Measurements from ENCODE around the gene PHOX2A.

Gene PHOX2A

GRCh38 chr11:72240461-72241290, 3.3 kb downstream of the PHOX2A start:
- no peak for TF ChIP-seq GATA3 (IDR thresholded peaks at IDR 0.05; ENCODE audit: low read depth, low read length)
- no peak for TF ChIP-seq GATA2 (IDR thresholded peaks at IDR 0.05; ENCODE audit: low read depth, low read length)

- TF ChIP-seq GATA3 (IDR thresholded peaks at IDR 0.05; ENCODE audit: low read depth, low read length) = no peak
- TF ChIP-seq GATA2 (IDR thresholded peaks at IDR 0.05; ENCODE audit: low read depth, low read length) = no peak
Measured at GRCh38 chr11:72239849-72240460, 4.0 kb downstream of the PHOX2A start.

- no peak for TF ChIP-seq GATA2 (IDR thresholded peaks at IDR 0.05; ENCODE audit: low read depth, low read length)
- TF ChIP-seq GATA3 (IDR thresholded peaks at IDR 0.05; ENCODE audit: low read depth, low read length) = no peak
Measured at GRCh38 chr11:72239313-72239848, 4.6 kb downstream of the PHOX2A start.

- TF ChIP-seq GATA2 (IDR thresholded peaks at IDR 0.05; ENCODE audit: low read depth, low read length) (no peak), GATA3 (IDR thresholded peaks at IDR 0.05; ENCODE audit: low read depth, low read length) (no peak)
Measured at GRCh38 chr11:72238492-72239312, 5.3 kb downstream of the PHOX2A start.

GRCh38 chr11:72238040-72238450, 5.9 kb downstream of the PHOX2A start:
- TF ChIP-seq GATA2 (IDR thresholded peaks at IDR 0.05; ENCODE audit: low read depth, low read length) (no peak), GATA3 (IDR thresholded peaks at IDR 0.05; ENCODE audit: low read depth, low read length) (no peak)

- no peak for TF ChIP-seq GATA2 (IDR thresholded peaks at IDR 0.05; ENCODE audit: low read depth, low read length)
Measured at GRCh38 chr11:72237112-72237931, 6.7 kb downstream of the PHOX2A start.

GRCh38 chr11:72236774-72237111, 7.2 kb downstream of the PHOX2A start:
- TF ChIP-seq GATA3 (IDR thresholded peaks at IDR 0.05; ENCODE audit: low read depth, low read length) = no peak
- no peak for TF ChIP-seq GATA2 (IDR thresholded peaks at IDR 0.05; ENCODE audit: low read depth, low read length)

GRCh38 chr11:72236083-72236697, 7.8 kb downstream of the PHOX2A start:
- TF ChIP-seq GATA3 (IDR thresholded peaks at IDR 0.05; ENCODE audit: low read depth, low read length) (no peak), GATA2 (IDR thresholded peaks at IDR 0.05; ENCODE audit: low read depth, low read length) (no peak)

GRCh38 chr11:72235351-72236057, 8.5 kb downstream of the PHOX2A start:
- no peak for TF ChIP-seq GATA2 (IDR thresholded peaks at IDR 0.05; ENCODE audit: low read depth, low read length)
- no peak for TF ChIP-seq GATA3 (IDR thresholded peaks at IDR 0.05; ENCODE audit: low read depth, low read length)

- TF ChIP-seq GATA2 (IDR thresholded peaks at IDR 0.05; ENCODE audit: low read depth, low read length) (no peak), GATA3 (IDR thresholded peaks at IDR 0.05; ENCODE audit: low read depth, low read length) (no peak)
Measured at GRCh38 chr11:72234920-72235319, 9.1 kb downstream of the PHOX2A start.

- TF ChIP-seq GATA3 (IDR thresholded peaks at IDR 0.05; ENCODE audit: low read depth, low read length) = no peak
- TF ChIP-seq GATA2 (IDR thresholded peaks at IDR 0.05; ENCODE audit: low read depth, low read length) = no peak
Measured at GRCh38 chr11:72234514-72234830, 9.5 kb downstream of the PHOX2A start.

GRCh38 chr11:72233773-72234513, 10.0 kb downstream of the PHOX2A start:
- TF ChIP-seq GATA2 (IDR thresholded peaks at IDR 0.05; ENCODE audit: low read depth, low read length) (no peak), GATA3 (IDR thresholded peaks at IDR 0.05; ENCODE audit: low read depth, low read length) (no peak)

Data from SH-SY5Y (cell line).